Measurements from ENCODE around the gene MCM3AP. TPM values are rescaled to one million over a fixed set of nuclear protein-coding genes. Genes with fewer than 3 reads are reported as not detected.

The MCM3AP gene
- total and polyA plus RNA-seq, 4 donors, result 15.5 to 58.1 (median 33.5) TPM

- Histone ChIP-seq H3K27ac (ENCODE audit: low read depth in 1 of 2, low read length in 2 of 2) (peak overlapping the region; percentile 96), H3K4me3 (ENCODE audit: low read depth in 1 of 3, low read length in 3 of 3) (peak overlapping the region; percentile 92 to 96 (median 95)), H3K4me1 (ENCODE audit: control insufficient read depth in 4 of 4, insufficient read depth in 4 of 4, low read length in 3 of 4) (peaks cover 10 to 34% (median 31%) of the 10 kb centered on the region in 4 donors), H3K36me3 (ENCODE audit: control insufficient read depth in 4 of 4, insufficient read depth in 3 of 4, low read depth in 1 of 4, low read length in 3 of 4) (peaks cover 0 to 8% (median 3%) of the 10 kb centered on the region in 4 donors), H3K9me3 (ENCODE audit: control insufficient read depth in 4 of 4, low read length in 3 of 4) (no peaks in the 10 kb centered on the region), H3K9ac (ENCODE audit: low read depth in 1 of 2, low read length in 2 of 2) (peak overlapping the region; percentile 81 to 94), H3K27me3 (ENCODE audit: control insufficient read depth in 4 of 4, insufficient read depth in 4 of 4, low read length in 3 of 4) (no peaks in the 10 kb centered on the region)
- DNase-seq (ENCODE audit: low spot score), result no peak
- peak; percentile 3 for TF ChIP-seq CTCF (IDR thresholded peaks at IDR 0.05; ENCODE audit: low read depth, low read length, missing input control)
- no peak for TF ChIP-seq SP1 (IDR thresholded peaks at IDR 0.05)
- under 1% methylated on average over 16 of the region's 16 CpGs for WGBS
Observed at GRCh38 chr21:46286648-46287002, 1.2 kb upstream of the MCM3AP start.

GRCh38 chr21:46285761-46286647, 593 bp upstream of the MCM3AP start, which contains the start of gene YBEY:
YBEY (plus strand) TSS chr21:46286342; CDS start chr21:46286914, 572 bp downstream.
- Histone ChIP-seq H3K9me3 (ENCODE audit: control insufficient read depth in 4 of 4, low read length in 3 of 4) (no peaks in the 10 kb centered on the region), H3K27me3 (ENCODE audit: control insufficient read depth in 4 of 4, insufficient read depth in 4 of 4, low read length in 3 of 4) (no peaks in the 10 kb centered on the region), H3K27ac (ENCODE audit: low read depth in 1 of 2, low read length in 2 of 2) (peak within 1 kb of the TSS; percentile 96), H3K36me3 (ENCODE audit: control insufficient read depth in 4 of 4, insufficient read depth in 3 of 4, low read depth in 1 of 4, low read length in 3 of 4) (peaks cover under 1 to 4% (median 3%) of the 10 kb centered on the region in 4 donors), H3K4me1 (ENCODE audit: control insufficient read depth in 4 of 4, insufficient read depth in 4 of 4, low read length in 3 of 4) (peaks cover 10 to 34% (median 31%) of the 10 kb centered on the region in 4 donors), H3K9ac (ENCODE audit: low read depth in 1 of 2, low read length in 2 of 2) (peak within 1 kb of the TSS; percentile 81 to 94), H3K4me3 (ENCODE audit: low read depth in 1 of 3, low read length in 3 of 3) (peak within 1 kb of the TSS; percentile 92 to 96 (median 95))
- TF ChIP-seq TAF1 (conservative IDR thresholded peaks at IDR 0.05) (peak; percentile 13), RAD21 (IDR thresholded peaks at IDR 0.05) (peak in 1 of 2 donors; percentile 45), NR2F2 (IDR thresholded peaks at IDR 0.05) (no peak), YY1 (IDR thresholded peaks at IDR 0.05) (peak; percentile 39), SP1 (IDR thresholded peaks at IDR 0.05) (peak; percentile 30), EGR1 (IDR thresholded peaks at IDR 0.05; ENCODE audit: low read depth in 2 of 2) (no peak), GABPA (IDR thresholded peaks at IDR 0.05 in 1 of 2, conservative IDR thresholded peaks at IDR 0.05 in 1 of 2) (peak; percentile 87 to 95), MAX (IDR thresholded peaks at IDR 0.05) (no peak)
- TF ChIP-seq, protein P1, sequence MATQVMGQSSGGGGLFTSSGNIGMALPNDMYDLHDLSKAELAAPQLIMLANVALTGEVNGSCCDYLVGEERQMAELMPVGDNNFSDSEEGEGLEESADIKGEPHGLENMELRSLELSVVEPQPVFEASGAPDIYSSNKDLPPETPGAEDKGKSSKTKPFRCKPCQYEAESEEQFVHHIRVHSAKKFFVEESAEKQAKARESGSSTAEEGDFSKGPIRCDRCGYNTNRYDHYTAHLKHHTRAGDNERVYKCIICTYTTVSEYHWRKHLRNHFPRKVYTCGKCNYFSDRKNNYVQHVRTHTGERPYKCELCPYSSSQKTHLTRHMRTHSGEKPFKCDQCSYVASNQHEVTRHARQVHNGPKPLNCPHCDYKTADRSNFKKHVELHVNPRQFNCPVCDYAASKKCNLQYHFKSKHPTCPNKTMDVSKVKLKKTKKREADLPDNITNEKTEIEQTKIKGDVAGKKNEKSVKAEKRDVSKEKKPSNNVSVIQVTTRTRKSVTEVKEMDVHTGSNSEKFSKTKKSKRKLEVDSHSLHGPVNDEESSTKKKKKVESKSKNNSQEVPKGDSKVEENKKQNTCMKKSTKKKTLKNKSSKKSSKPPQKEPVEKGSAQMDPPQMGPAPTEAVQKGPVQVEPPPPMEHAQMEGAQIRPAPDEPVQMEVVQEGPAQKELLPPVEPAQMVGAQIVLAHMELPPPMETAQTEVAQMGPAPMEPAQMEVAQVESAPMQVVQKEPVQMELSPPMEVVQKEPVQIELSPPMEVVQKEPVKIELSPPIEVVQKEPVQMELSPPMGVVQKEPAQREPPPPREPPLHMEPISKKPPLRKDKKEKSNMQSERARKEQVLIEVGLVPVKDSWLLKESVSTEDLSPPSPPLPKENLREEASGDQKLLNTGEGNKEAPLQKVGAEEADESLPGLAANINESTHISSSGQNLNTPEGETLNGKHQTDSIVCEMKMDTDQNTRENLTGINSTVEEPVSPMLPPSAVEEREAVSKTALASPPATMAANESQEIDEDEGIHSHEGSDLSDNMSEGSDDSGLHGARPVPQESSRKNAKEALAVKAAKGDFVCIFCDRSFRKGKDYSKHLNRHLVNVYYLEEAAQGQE (IDR thresholded peaks at IDR 0.05), result no peak
- TF ChIP-seq, protein P2, sequence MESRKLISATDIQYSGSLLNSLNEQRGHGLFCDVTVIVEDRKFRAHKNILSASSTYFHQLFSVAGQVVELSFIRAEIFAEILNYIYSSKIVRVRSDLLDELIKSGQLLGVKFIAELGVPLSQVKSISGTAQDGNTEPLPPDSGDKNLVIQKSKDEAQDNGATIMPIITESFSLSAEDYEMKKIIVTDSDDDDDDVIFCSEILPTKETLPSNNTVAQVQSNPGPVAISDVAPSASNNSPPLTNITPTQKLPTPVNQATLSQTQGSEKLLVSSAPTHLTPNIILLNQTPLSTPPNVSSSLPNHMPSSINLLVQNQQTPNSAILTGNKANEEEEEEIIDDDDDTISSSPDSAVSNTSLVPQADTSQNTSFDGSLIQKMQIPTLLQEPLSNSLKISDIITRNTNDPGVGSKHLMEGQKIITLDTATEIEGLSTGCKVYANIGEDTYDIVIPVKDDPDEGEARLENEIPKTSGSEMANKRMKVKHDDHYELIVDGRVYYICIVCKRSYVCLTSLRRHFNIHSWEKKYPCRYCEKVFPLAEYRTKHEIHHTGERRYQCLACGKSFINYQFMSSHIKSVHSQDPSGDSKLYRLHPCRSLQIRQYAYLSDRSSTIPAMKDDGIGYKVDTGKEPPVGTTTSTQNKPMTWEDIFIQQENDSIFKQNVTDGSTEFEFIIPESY (IDR thresholded peaks at IDR 0.05), result peak; percentile 89
- under 1% methylated on average over 105 of the region's 105 CpGs for WGBS
- DNase-seq (ENCODE audit: low spot score), result peak; percentile 86

Data from liver (tissue), 9 donors.